AG10803 (cell line): ENCODE data around the gene KCNG2.
A peak's percentile ranks its signal among the peaks of the same experiment; 100 is the strongest.

Experiments
- DNase-seq: peaks from one replicate; pipeline ENCODE4 v3.0.0; 2010; ENCODE audit warnings: low read depth
- H3K4me3 ChIP-seq: 2 replicates; pipeline ENCODE4 v1.5.1; 2011; ENCODE audit warnings: mild to moderate bottlenecking, low read length, control low read depth
- CTCF ChIP-seq: conservative IDR thresholded peaks from 2 replicates; pipeline ENCODE4 v1.5.1; 2011; ENCODE audit warnings: mild to moderate bottlenecking, low read length, control low read depth, inconsistent platforms

KCNG2 gene

GRCh38 chr18:79902075-79902474 lies 104.3 kb downstream of the KCNG2 start:
- TF ChIP-seq CTCF: no peak
- DNase-seq: no peak
- H3K4me3 ChIP-seq: no peak overlapping the region

- DNase-seq: no peak
- no peak overlapping the region for H3K4me3 ChIP-seq
- no peak for TF ChIP-seq CTCF
These were observed 104.9 kb downstream of the KCNG2 start for GRCh38 chr18:79902640-79903039.

GRCh38 chr18:79903071-79903635 lies 105.4 kb downstream of the KCNG2 start:
- no peak for DNase-seq
- no peak overlapping the region for H3K4me3 ChIP-seq
- no peak for TF ChIP-seq CTCF

GRCh38 chr18:79903787-79904356 lies 106.1 kb downstream of the KCNG2 start:
- no peak overlapping the region for H3K4me3 ChIP-seq
- DNase-seq: no peak
- TF ChIP-seq CTCF: no peak

- DNase-seq: no peak
- H3K4me3 ChIP-seq: no peak overlapping the region
- no peak for TF ChIP-seq CTCF
These were observed 106.8 kb downstream of the KCNG2 start for GRCh38 chr18:79904357-79905147.

GRCh38 chr18:79905389-79905911 lies 107.7 kb downstream of the KCNG2 start:
- DNase-seq: peak; percentile 8
- no peak for TF ChIP-seq CTCF
- no peak overlapping the region for H3K4me3 ChIP-seq
